Measurements from ENCODE around the gene CARHSP1.
"Not testable (repeated sequence)": the region's sequence is repeated elsewhere in the genome, so short reads cannot be mapped to it uniquely, and the experiment has no call there.

Gene CARHSP1

GRCh38 chr16:8868416-8869211, at the start of gene CARHSP1:
Gene CARHSP1 (minus strand): TSS chr16:8869006. CDS start chr16:8859328, 9,678 bp downstream.
- peak; percentile 93 for DNase-seq

GRCh38 chr16:8917336-8917735, 48.5 kb upstream of the CARHSP1 start:
- DNase-seq, result not testable (repeated sequence)

- DNase-seq, result no peak
Measured at GRCh38 chr16:8916541-8917225, 47.9 kb upstream of the CARHSP1 start.

- DNase-seq, result no peak
Measured at GRCh38 chr16:8915722-8916301, 47.0 kb upstream of the CARHSP1 start.

- DNase-seq, result no peak
Measured at GRCh38 chr16:8914098-8914497, 45.3 kb upstream of the CARHSP1 start.

GRCh38 chr16:8912793-8913192, 44.0 kb upstream of the CARHSP1 start:
- no peak for DNase-seq

GRCh38 chr16:8910811-8911210, 42.0 kb upstream of the CARHSP1 start:
- DNase-seq, result no peak

GRCh38 chr16:8908810-8909468, 40.1 kb upstream of the CARHSP1 start:
- DNase-seq, result no peak

- DNase-seq, result no peak
Measured at GRCh38 chr16:8907096-8907495, 38.3 kb upstream of the CARHSP1 start.

- DNase-seq, result no peak
Measured at GRCh38 chr16:8905795-8906591, 37.2 kb upstream of the CARHSP1 start.

GRCh38 chr16:8905168-8905762, 36.5 kb upstream of the CARHSP1 start:
- peak; percentile 16 for DNase-seq

GRCh38 chr16:8904018-8904430, 35.2 kb upstream of the CARHSP1 start:
- no peak for DNase-seq

- DNase-seq, result no peak
Measured at GRCh38 chr16:8903004-8903403, 34.2 kb upstream of the CARHSP1 start.

- no peak for DNase-seq
Measured at GRCh38 chr16:8901320-8901861, 32.6 kb upstream of the CARHSP1 start.

- no peak for DNase-seq
Measured at GRCh38 chr16:8900343-8900742, 31.5 kb upstream of the CARHSP1 start.

- no peak for DNase-seq
Measured at GRCh38 chr16:8899709-8900317, 31.0 kb upstream of the CARHSP1 start.

- DNase-seq, result no peak
Measured at GRCh38 chr16:8898660-8899318, 30.0 kb upstream of the CARHSP1 start.

GRCh38 chr16:8894736-8895334, 26.0 kb upstream of the CARHSP1 start:
- no peak for DNase-seq

GRCh38 chr16:8893976-8894690, 25.3 kb upstream of the CARHSP1 start:
- DNase-seq, result no peak

- DNase-seq, result no peak
Measured at GRCh38 chr16:8893426-8893825, 24.6 kb upstream of the CARHSP1 start.

Measured in suppressor macrophage treated with lipopolysaccharide for 4 hours (primary cell).